Left lung (tissue), 10 donors: ENCODE results near the gene CCR5. TPM values are rescaled to one million over a fixed set of nuclear protein-coding genes. Genes with fewer than 3 reads are reported as not detected.

Experiments
- ATAC-seq: fragments of 200-7000 bp; cut with Tn5 transposase; one replicate; pipeline ENCODE4 v1.9.1; 2020; ENCODE audit warnings: moderate library complexity
- DNase-seq, 4 donors: peaks; one replicate each; pipeline ENCODE4 v3.0.0-alpha.2; 2013 to 2020
- H3K27ac ChIP-seq, 2 donors: fragments of 200-600 bp; sonication (generic) in 1 of 2; one replicate each; pipeline versions ENCODE4 v1.5.0 to v1.8.0; 2020 to 2021
- H3K27me3 ChIP-seq, 2 donors: fragments of 200-600 bp; sonication (generic) in 1 of 2; one replicate each; pipeline versions ENCODE4 v1.5.0 to v1.8.0; 2020 to 2021
- H3K36me3 ChIP-seq, 2 donors: fragments of 200-600 bp; sonication (generic) in 1 of 2; one replicate each; pipeline versions ENCODE4 v1.5.0 to v1.8.0; 2020 to 2021
- H3K4me1 ChIP-seq, 2 donors: fragments of 200-600 bp; one replicate each; pipeline ENCODE4 v1.8.0; 2021
- H3K4me3 ChIP-seq, 2 donors: fragments of 200-600 bp; sonication (generic) in 1 of 2; one replicate each; pipeline versions ENCODE4 v1.5.0 to v1.8.0; 2020 to 2021; ENCODE audit warnings: mild to moderate bottlenecking in 1 of 2
- H3K9me3 ChIP-seq, 2 donors: fragments of 200-600 bp; sonication (generic) in 1 of 2; one replicate each; pipeline versions ENCODE4 v1.5.0 to v1.8.0; 2020 to 2021
- CTCF ChIP-seq, 2 donors: fragments of 200-600 bp; sonication (generic) in 1 of 2; IDR thresholded peaks; one replicate each; pipeline versions ENCODE4 v1.5.0 to v1.8.0; 2021; ENCODE audit warnings: antibody characterized with exemption in 2 of 2
- intact Hi-C, 2 donors: fragments of 100-400 bp; cut with DNase I; formaldehyde crosslinking; loops; one replicate each; pipeline versions ENCODE4 v1.11.2 to v1.14.2; 2022
- polyA plus RNA-seq, 6 donors: library from polyadenylated mRNA; unstranded; fragments of 120-200 nt; gene quantifications; one replicate each; pipeline ENCODE4 v1.2.1, GENCODE V29; 2013; ENCODE audit not compliant: insufficient read length in 6 of 6
- total RNA-seq, 2 donors: library from RNA; stranded (reverse); fragmentation: NEBNext Ultra II Directional; extraction: Animal tissue kit (Norgen Biotek cat#: 25700); gene quantifications; one replicate each; pipeline ENCODE4 v1.2.1, GENCODE V29; 2021
- donor health status: DM: no; HTN: yes; CAD: no.
- donor health status: DM: no; HTN: no; CAD: no.

CCR5 gene
- total and polyA plus RNA-seq, 8 donors, result 0.33 to 13.8 (median 0.56) TPM

- H3K36me3 ChIP-seq, result peaks cover 0 to 20% of the 10 kb centered on the region in 2 donors
- H3K4me3 ChIP-seq, result peak overlapping the region; percentile 14 to 57
- no peaks in the 10 kb centered on the region for H3K27me3 ChIP-seq
- no peak for ATAC-seq
- H3K9me3 ChIP-seq, result no peaks in the 10 kb centered on the region
- intact Hi-C loops, result no loop called here
- no peak for TF ChIP-seq CTCF (IDR thresholded peaks at IDR 0.05)
- H3K4me1 ChIP-seq, result peaks cover 23 to 94% of the 10 kb centered on the region in 2 donors
- no peak for DNase-seq
- H3K27ac ChIP-seq, result peak overlapping the region; percentile 92 to 97
These were observed 37.2 kb downstream of the CCR5 start for GRCh38 chr3:46407970-46408369.

- no peak for TF ChIP-seq CTCF (IDR thresholded peaks at IDR 0.05)
- Histone ChIP-seq H3K9me3 (no peaks in the 10 kb centered on the region), H3K4me1 (peaks cover 23 to 98% of the 10 kb centered on the region in 2 donors), H3K36me3 (peaks cover 0 to 20% of the 10 kb centered on the region in 2 donors), H3K27me3 (no peaks in the 10 kb centered on the region), H3K27ac (peak overlapping the region; percentile 92 to 97), H3K4me3 (peak overlapping the region in 1 of 2 donors; percentile 57)
- ATAC-seq, result no peak
- intact Hi-C loops, result no loop called here
- DNase-seq, result no peak
These were observed 38.1 kb downstream of the CCR5 start for GRCh38 chr3:46408853-46409252.

GRCh38 chr3:46409739-46410489 lies 39.2 kb downstream of the CCR5 start:
- H3K4me1 ChIP-seq, result peaks cover 17 to 93% of the 10 kb centered on the region in 2 donors
- H3K9me3 ChIP-seq, result no peaks in the 10 kb centered on the region
- ATAC-seq (no peak), DNase-seq (no peak)
- intact Hi-C loops, result no loop called here
- H3K36me3 ChIP-seq, result peaks cover 0 to 20% of the 10 kb centered on the region in 2 donors
- peak overlapping the region in 1 of 2 donors; percentile 25 for H3K27ac ChIP-seq
- H3K27me3 ChIP-seq, result no peaks in the 10 kb centered on the region
- TF ChIP-seq CTCF (IDR thresholded peaks at IDR 0.05), result no peak
- peak overlapping the region in 1 of 2 donors; percentile 57 for H3K4me3 ChIP-seq

GRCh38 chr3:46410669-46411068 lies 39.9 kb downstream of the CCR5 start:
- Histone ChIP-seq H3K4me1 (peaks cover 11 to 85% of the 10 kb centered on the region in 2 donors), H3K27me3 (no peaks in the 10 kb centered on the region), H3K4me3 (peak overlapping the region in 1 of 2 donors; percentile 57), H3K36me3 (peaks cover 0 to 20% of the 10 kb centered on the region in 2 donors), H3K9me3 (no peaks in the 10 kb centered on the region), H3K27ac (peak overlapping the region in 1 of 2 donors; percentile 40)
- ATAC-seq (no peak), DNase-seq (no peak)
- TF ChIP-seq CTCF (IDR thresholded peaks at IDR 0.05), result no peak
- intact Hi-C loops, result no loop called here

GRCh38 chr3:46411271-46411670 lies 40.5 kb downstream of the CCR5 start:
- Histone ChIP-seq H3K27ac (peak overlapping the region in 1 of 2 donors; percentile 40), H3K36me3 (peaks cover 0 to 20% of the 10 kb centered on the region in 2 donors), H3K27me3 (no peaks in the 10 kb centered on the region), H3K9me3 (no peaks in the 10 kb centered on the region), H3K4me3 (peak overlapping the region in 1 of 2 donors; percentile 57), H3K4me1 (peaks cover 6 to 81% of the 10 kb centered on the region in 2 donors)
- intact Hi-C loops, result no loop called here
- ATAC-seq, result no peak
- TF ChIP-seq CTCF (IDR thresholded peaks at IDR 0.05), result no peak
- no peak for DNase-seq
